Activated T-cell treated with anti-CD3 and anti-CD28 coated beads, Interleukin-2, amount 50 U/mL, for 24 hours (primary cell): ENCODE measurements around the gene PPM1H.
"Not testable (repeated sequence)": the region's sequence is repeated elsewhere in the genome, so short reads cannot be mapped to it uniquely, and the experiment has no call there.

Experiments
- DNase-seq: peaks from one replicate; pipeline ENCODE4 v3.0.0-alpha.2; 2020
- H3K27ac Mint-ChIP-seq: 2 replicates; pipeline ENCODE4 v1.8.0; 2020; ENCODE audit warnings: mild to moderate bottlenecking, mixed read lengths
- H3K27me3 Mint-ChIP-seq: 2 replicates; pipeline ENCODE4 v1.8.0; 2020; ENCODE audit warnings: mixed read lengths
- H3K36me3 Mint-ChIP-seq: 2 replicates; pipeline ENCODE4 v1.8.0; 2020; ENCODE audit warnings: low read depth, mixed read lengths
- H3K4me1 Mint-ChIP-seq: 2 replicates; pipeline ENCODE4 v1.8.0; 2020; ENCODE audit warnings: low read depth, mixed read lengths
- H3K4me3 Mint-ChIP-seq: 2 replicates; pipeline ENCODE4 v1.8.0; 2020; ENCODE audit warnings: mild to moderate bottlenecking, moderate library complexity, mixed read lengths
- H3K9me3 Mint-ChIP-seq: 2 replicates; pipeline ENCODE4 v1.8.0; 2020; ENCODE audit warnings: mixed read lengths

The PPM1H gene

DNA sequence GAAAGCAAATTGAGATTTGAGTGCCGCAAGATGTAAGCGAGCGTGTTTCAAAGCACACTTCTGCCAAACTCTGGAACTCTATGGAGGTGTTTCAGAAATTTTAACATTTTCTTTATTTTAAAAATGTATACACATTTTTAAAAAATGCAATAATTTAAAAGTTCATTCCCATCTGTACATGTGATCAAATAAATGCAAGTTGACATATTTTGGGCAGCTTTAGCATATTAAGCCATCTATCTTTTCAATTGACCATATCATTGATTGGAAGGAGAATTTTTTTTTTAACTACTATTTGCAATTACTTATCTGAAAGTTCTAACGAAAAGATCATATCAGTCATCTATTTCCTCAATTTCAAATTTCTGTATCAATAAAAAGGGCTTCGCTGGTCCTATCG is 101.3 kb downstream of the PPM1H start:
- Mint-ChIP-seq H3K27me3 (peaks cover 3% of the 10 kb centered on the region), H3K4me1 (no peaks in the 10 kb centered on the region), H3K27ac (no peak overlapping the region), H3K4me3 (no peak overlapping the region), H3K36me3 (no peaks in the 10 kb centered on the region), H3K9me3 (no peaks in the 10 kb centered on the region)
- no peak for DNase-seq

GRCh38 chr12:62832558-62832957 is 102.4 kb downstream of the PPM1H start:
- Mint-ChIP-seq H3K27me3 (peaks cover 3% of the 10 kb centered on the region), H3K36me3 (no peaks in the 10 kb centered on the region), H3K27ac (no peak overlapping the region), H3K4me1 (no peaks in the 10 kb centered on the region), H3K4me3 (no peak overlapping the region), H3K9me3 (no peaks in the 10 kb centered on the region)
- DNase-seq = no peak

DNA sequence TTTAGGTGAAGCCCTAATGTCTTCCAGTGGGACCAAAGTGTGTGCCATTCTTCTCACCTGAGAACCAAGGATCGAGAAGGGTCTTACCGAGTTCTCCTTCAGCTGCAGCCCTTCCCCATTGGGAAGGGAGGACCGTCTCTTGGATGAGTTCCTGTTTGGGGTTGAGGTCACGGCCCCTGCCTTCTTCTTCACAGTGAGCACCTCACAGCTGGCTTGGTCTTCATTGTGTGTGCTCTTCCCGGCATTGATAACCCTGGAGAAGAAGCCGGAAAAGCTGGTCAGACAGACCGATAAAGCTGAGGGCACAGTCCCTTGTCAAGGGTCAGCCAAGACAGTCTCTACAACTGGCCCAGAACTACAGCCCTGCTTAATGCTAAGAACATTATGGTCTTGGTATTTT is 102.9 kb downstream of the PPM1H start:
- Mint-ChIP-seq H3K36me3 (no peaks in the 10 kb centered on the region), H3K27ac (no peak overlapping the region), H3K4me1 (no peaks in the 10 kb centered on the region), H3K27me3 (peaks cover under 1% of the 10 kb centered on the region), H3K4me3 (no peak overlapping the region), H3K9me3 (no peaks in the 10 kb centered on the region)
- no peak for DNase-seq

- no peaks in the 10 kb centered on the region for H3K36me3 Mint-ChIP-seq
Observed at GRCh38 chr12:62827855-62828254, 107.1 kb downstream of the PPM1H start.

DNA sequence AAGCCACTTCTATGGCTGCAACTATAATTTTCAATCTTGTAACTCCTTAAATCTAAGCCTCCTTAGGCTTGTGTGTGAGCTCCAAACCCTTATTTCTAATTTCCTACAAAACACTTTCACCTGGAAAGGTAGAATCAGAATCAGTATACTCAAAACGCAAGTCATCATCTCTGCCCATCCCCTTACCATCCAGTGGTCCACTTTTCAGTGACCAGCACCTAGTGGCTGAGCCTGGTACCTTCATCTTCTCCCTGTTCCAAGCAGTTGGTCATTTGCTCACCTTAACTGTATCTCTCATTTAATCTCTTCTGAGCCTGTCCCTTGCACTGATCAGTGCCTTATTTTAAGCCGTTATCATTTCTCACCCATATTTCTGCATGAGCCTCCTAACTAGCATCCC is 107.9 kb downstream of the PPM1H start:
- DNase-seq = no peak

More at GRCh38 chr12:62827855-62828254, 107.1 kb downstream of the PPM1H start:
- no peak overlapping the region for H3K27ac Mint-ChIP-seq
- H3K9me3 Mint-ChIP-seq = no peaks in the 10 kb centered on the region
- H3K4me1 Mint-ChIP-seq = no peaks in the 10 kb centered on the region
- no peak overlapping the region for H3K4me3 Mint-ChIP-seq
- DNase-seq = no peak
- H3K27me3 Mint-ChIP-seq = peaks cover 14% of the 10 kb centered on the region

GRCh38 chr12:62817556-62818271 is 117.2 kb downstream of the PPM1H start:
- Mint-ChIP-seq H3K4me3 (no peak overlapping the region), H3K27ac (no peak overlapping the region), H3K4me1 (peaks cover 8% of the 10 kb centered on the region), H3K9me3 (no peaks in the 10 kb centered on the region), H3K27me3 (peaks cover 63% of the 10 kb centered on the region), H3K36me3 (no peaks in the 10 kb centered on the region)
- DNase-seq = no peak

More for the DNA sequence above, 107.9 kb downstream of the PPM1H start:
- Mint-ChIP-seq H3K4me3 (no peak overlapping the region), H3K9me3 (no peaks in the 10 kb centered on the region), H3K36me3 (no peaks in the 10 kb centered on the region), H3K27me3 (peaks cover 19% of the 10 kb centered on the region), H3K27ac (no peak overlapping the region), H3K4me1 (no peaks in the 10 kb centered on the region)

DNA sequence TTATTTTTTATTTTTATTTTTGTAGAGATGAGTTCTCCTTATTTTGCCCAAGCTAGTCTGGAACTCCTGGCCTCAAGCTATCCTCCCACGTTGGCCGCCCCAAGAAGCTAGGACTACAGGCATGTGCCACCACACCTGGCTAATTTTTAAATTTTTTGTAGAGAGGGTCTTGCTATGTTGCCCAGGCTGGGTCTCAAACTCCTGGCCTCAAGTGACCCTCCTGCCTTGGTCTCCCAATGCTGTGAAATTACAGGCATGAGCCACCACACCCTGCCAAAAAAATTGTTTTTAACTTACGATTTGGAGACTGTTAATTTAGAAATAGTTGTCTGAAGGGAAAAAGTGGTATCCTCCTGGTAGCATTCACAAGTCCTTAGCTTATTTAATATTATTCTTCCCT is 120.7 kb downstream of the PPM1H start:
- peaks cover 49% of the 10 kb centered on the region for H3K27me3 Mint-ChIP-seq
- no peak overlapping the region for H3K4me3 Mint-ChIP-seq
- H3K9me3 Mint-ChIP-seq = no peaks in the 10 kb centered on the region
- DNase-seq = no peak
- H3K4me1 Mint-ChIP-seq = peaks cover 11% of the 10 kb centered on the region
- H3K36me3 Mint-ChIP-seq = no peaks in the 10 kb centered on the region
- no peak overlapping the region for H3K27ac Mint-ChIP-seq

- Mint-ChIP-seq H3K36me3 (no peaks in the 10 kb centered on the region), H3K27ac (no peak overlapping the region), H3K4me1 (peaks cover 17% of the 10 kb centered on the region), H3K4me3 (peak overlapping the region; percentile 42), H3K27me3 (peaks cover 44% of the 10 kb centered on the region), H3K9me3 (no peaks in the 10 kb centered on the region)
- DNase-seq = peak; percentile 51
Observed at GRCh38 chr12:62813031-62813829, 121.7 kb downstream of the PPM1H start.

DNA sequence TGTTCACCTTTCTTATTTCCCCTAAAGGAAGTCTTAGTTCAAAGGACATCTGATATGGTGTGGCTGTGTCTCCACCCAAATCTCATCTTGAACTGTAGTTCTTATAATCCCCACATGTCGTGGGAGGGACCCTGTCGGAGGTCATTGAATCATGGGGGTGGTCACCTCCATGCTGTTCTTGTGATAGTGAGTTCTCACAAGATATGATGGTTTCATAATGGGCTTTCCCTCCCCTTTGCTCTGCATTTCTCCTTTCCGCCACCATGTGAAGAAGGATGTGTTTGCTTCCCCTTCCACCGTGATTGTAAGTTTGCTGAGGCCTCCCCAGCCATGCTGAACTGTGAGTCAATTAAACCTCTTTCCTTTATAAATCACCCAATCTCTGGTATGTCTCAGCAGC is 123.5 kb downstream of the PPM1H start:
- Mint-ChIP-seq H3K4me1 (peaks cover 18% of the 10 kb centered on the region), H3K27me3 (peaks cover 33% of the 10 kb centered on the region)
- H3K4me3 Mint-ChIP-seq, H3K36me3 Mint-ChIP-seq, DNase-seq, H3K27ac Mint-ChIP-seq, H3K9me3 Mint-ChIP-seq: not testable (repeated sequence)

GRCh38 chr12:62808166-62808879 is 126.6 kb downstream of the PPM1H start:
- H3K27me3 Mint-ChIP-seq = peaks cover 13% of the 10 kb centered on the region
- no peak for DNase-seq
- no peak overlapping the region for H3K4me3 Mint-ChIP-seq
- H3K36me3 Mint-ChIP-seq = no peaks in the 10 kb centered on the region
- H3K9me3 Mint-ChIP-seq = no peaks in the 10 kb centered on the region
- no peak overlapping the region for H3K27ac Mint-ChIP-seq
- peaks cover 18% of the 10 kb centered on the region for H3K4me1 Mint-ChIP-seq

DNA sequence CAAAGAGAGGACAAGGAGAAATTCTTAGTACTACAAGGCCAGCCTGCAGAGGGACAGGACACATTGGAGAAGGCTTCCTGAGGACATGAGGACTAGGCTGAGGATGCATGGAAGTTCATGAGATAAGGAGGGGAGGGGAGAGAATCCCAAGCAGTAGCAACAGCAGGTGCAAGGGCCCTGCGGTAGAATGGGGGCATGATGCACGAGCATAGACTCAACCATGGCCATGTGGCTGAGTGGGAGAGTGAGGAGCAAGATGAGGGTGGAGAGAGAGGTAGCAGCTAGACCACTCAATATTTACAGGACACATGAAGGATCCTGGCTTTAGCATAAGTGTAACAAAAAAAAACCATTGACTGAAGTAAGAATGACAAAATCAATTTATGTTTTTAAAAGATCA is 128.1 kb downstream of the PPM1H start:
- H3K27ac Mint-ChIP-seq = no peak overlapping the region
- no peaks in the 10 kb centered on the region for H3K36me3 Mint-ChIP-seq
- H3K4me1 Mint-ChIP-seq = peaks cover 12% of the 10 kb centered on the region
- no peaks in the 10 kb centered on the region for H3K9me3 Mint-ChIP-seq
- peaks cover 4% of the 10 kb centered on the region for H3K27me3 Mint-ChIP-seq
- DNase-seq = no peak
- no peak overlapping the region for H3K4me3 Mint-ChIP-seq

GRCh38 chr12:62806244-62806836 is 128.6 kb downstream of the PPM1H start:
- H3K36me3 Mint-ChIP-seq = no peaks in the 10 kb centered on the region
- peaks cover 4% of the 10 kb centered on the region for H3K27me3 Mint-ChIP-seq
- no peak overlapping the region for H3K4me3 Mint-ChIP-seq
- H3K27ac Mint-ChIP-seq = no peak overlapping the region
- no peaks in the 10 kb centered on the region for H3K9me3 Mint-ChIP-seq
- H3K4me1 Mint-ChIP-seq = peaks cover 10% of the 10 kb centered on the region
- DNase-seq = no peak

GRCh38 chr12:62805517-62805916 is 129.4 kb downstream of the PPM1H start:
- Mint-ChIP-seq H3K36me3 (no peaks in the 10 kb centered on the region), H3K27ac (no peak overlapping the region), H3K4me1 (peaks cover 10% of the 10 kb centered on the region), H3K4me3 (no peak overlapping the region), H3K27me3 (no peaks in the 10 kb centered on the region), H3K9me3 (no peaks in the 10 kb centered on the region)
- DNase-seq = no peak

DNA sequence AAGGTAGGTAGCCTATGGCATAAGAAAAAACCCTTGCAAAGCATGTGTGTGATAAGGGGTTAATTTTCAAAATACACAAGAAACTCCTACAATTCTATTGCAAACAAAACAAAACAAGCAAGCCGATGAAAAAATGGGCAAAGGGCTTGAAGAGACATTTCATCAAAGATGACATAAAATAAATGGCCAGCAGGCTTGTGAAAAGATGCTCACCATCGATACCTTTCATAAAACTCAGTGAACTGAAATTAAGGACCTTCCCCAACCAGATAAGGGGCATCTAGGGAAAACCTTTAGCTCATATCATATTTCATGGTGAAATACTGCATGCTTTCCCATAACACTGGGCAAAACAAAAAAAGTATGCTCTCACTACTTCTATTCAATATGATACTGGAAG is 131.2 kb downstream of the PPM1H start:
- DNase-seq = no peak
- Mint-ChIP-seq H3K27me3 (no peaks in the 10 kb centered on the region), H3K27ac (no peak overlapping the region), H3K9me3 (no peaks in the 10 kb centered on the region), H3K4me3 (no peak overlapping the region), H3K36me3 (no peaks in the 10 kb centered on the region), H3K4me1 (peaks cover 9% of the 10 kb centered on the region)
